CD4-positive, alpha-beta T cell (primary cell): ENCODE results near the gene TPPP. TPM values are rescaled to one million over a fixed set of nuclear protein-coding genes. Genes with fewer than 3 reads are reported as not detected.

Experiments
- ATAC-seq: fragments of 200-7000 bp; cut with Tn5 transposase; one replicate; pipeline ENCODE4 v1.10.0; 2022; ENCODE audit warnings: mild to moderate bottlenecking; ENCODE audit not compliant: poor library complexity
- CTCF ChIA-PET: fragments of 350-600 bp; sonication (Branson Sonifier 250); formaldehyde crosslinking; loops from one replicate; lab custom pipeline; 2021; ENCODE audit warnings: antibody characterized with exemption, inconsistent platforms; lab: Charles Lee
- POLR2A ChIA-PET: fragments of 350-600 bp; sonication (Branson Sonifier 250); formaldehyde crosslinking; loops from one replicate; lab custom pipeline; 2021; ENCODE audit warnings: antibody characterized with exemption, inconsistent platforms; lab: Charles Lee
- DNase-seq, 14 experiments: peaks; one replicate each; pipeline ENCODE4 v3.0.0-alpha.2; 2013 to 2020; ENCODE audit warnings: mixed read lengths in 2 of 14
- H3K27ac ChIP-seq, 2 donors: one replicate each; pipeline versions ENCODE4 v1.5.1 to v1.7.0; 2013; ENCODE audit warnings: low read length in 2 of 2, low read depth in 1 of 2, mild to moderate bottlenecking in 1 of 2
- H3K27me3 ChIP-seq, 2 experiments: 1 replicate in 1 of 2; 2 replicates in 1 of 2; pipeline versions ENCODE4 v1.6.1 to v1.7.0; 2013; ENCODE audit warnings: low read length in 2 of 2, control low read depth in 1 of 2, mild to moderate bottlenecking in 1 of 2, moderate library complexity in 1 of 2; ENCODE audit not compliant: insufficient read depth in 2 of 2, control insufficient read depth in 1 of 2
- H3K36me3 ChIP-seq: one replicate; pipeline ENCODE4 v1.6.1; 2013; ENCODE audit warnings: low read length, control low read depth; ENCODE audit not compliant: insufficient read depth
- H3K4me1 ChIP-seq: one replicate; pipeline ENCODE4 v1.6.1; 2013; ENCODE audit warnings: low read length, control low read depth; ENCODE audit not compliant: insufficient read depth
- H3K4me3 ChIP-seq: one replicate; pipeline ENCODE4 v1.5.1; 2013; ENCODE audit warnings: mild to moderate bottlenecking, low read length, moderate library complexity
- H3K9me3 ChIP-seq, 2 experiments: 1 replicate in 1 of 2; 2 replicates in 1 of 2; pipeline versions ENCODE4 v1.6.1 to v1.7.0; 2013; ENCODE audit warnings: low read length in 2 of 2, mild to moderate bottlenecking in 2 of 2, control low read depth in 1 of 2, moderate library complexity in 1 of 2; ENCODE audit not compliant: control insufficient read depth in 1 of 2, insufficient read depth in 1 of 2
- H3K27ac Mint-ChIP-seq: one replicate; pipeline ENCODE4 v1.8.0; 2020; ENCODE audit warnings: mixed read lengths
- H3K27me3 Mint-ChIP-seq: one replicate; pipeline ENCODE4 v1.8.0; 2021; ENCODE audit warnings: mixed read lengths
- H3K36me3 Mint-ChIP-seq: one replicate; pipeline ENCODE4 v1.8.0; 2021; ENCODE audit warnings: low read depth, mixed read lengths
- H3K4me1 Mint-ChIP-seq: one replicate; pipeline ENCODE4 v1.8.0; 2021; ENCODE audit warnings: low read depth, mixed read lengths
- H3K4me3 Mint-ChIP-seq: one replicate; pipeline ENCODE4 v1.8.0; 2020; ENCODE audit warnings: mild to moderate bottlenecking, mixed read lengths
- H3K9me3 Mint-ChIP-seq: one replicate; pipeline ENCODE4 v1.8.0; 2020; ENCODE audit warnings: mixed read lengths
- intact Hi-C, 2 experiments: fragments of 100-400 bp; cut with DNase I in 1 of 2; cut with micrococcal nuclease in 1 of 2; formaldehyde crosslinking; loops; one replicate each; pipeline versions ENCODE4 v1.15.1 to v1.9.0; 2023 to 2025; cut with DNase I, micrococcal nuclease
- total RNA-seq, 174 experiments: library from RNA in 2 of 174; stranded (reverse) in 2 of 174; gene quantifications; one replicate each; pipeline ENCODE4 v1.2.3 and lab custom pipeline; 2021 to 2026
- TF ChIP-seq, protein P1 (sequence below): fragments of 200-600 bp; IDR thresholded peaks from one replicate; pipeline ENCODE4 v1.8.0; 2022; ENCODE audit warnings: antibody characterized with exemption, mild to moderate bottlenecking

Gene TPPP
- total RNA-seq, 2 experiments from 2014 or later: 8.2 to 8.5 TPM

DNA sequence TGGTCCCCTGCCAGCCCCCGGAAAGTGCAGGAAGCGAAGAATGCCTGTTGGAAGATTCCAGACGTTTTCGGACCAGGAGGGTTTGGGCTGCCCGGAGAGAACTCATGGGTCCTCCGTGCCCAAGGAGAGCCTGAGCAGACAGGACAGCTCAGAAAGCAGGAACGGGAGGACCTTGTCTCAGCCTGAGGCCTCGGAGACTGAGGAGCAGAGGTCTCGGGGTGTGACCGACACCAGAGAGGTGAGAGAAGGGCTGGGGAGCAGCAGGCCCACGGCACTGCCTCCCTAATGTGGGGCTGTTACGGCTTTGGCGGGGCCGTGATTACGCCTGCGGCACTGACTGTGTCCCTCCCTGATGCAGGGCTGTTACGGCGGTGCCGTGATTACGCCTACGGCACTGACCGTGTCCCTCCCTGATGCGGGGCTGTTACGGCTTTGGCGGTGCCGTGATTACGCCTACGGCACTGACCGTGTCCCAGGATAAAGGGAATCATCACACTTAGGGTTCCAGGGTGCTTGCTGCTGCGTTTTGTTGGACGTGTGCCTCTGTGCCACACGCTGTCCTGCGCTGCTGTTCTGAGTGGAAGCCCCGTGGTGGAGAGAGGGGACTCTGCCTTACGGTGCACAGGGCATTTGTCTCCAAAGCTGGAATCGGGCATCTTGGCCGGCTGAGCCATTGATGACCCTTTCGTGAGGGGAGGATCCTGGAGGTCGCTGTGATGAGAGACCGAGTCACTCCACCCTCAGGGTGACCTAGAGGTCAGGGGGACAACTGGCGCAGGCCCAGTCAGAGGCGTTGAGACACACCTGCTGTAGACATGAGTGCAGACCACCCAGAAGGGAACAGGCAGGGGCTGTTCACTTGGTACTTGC is 55.3 kb downstream of the TPPP start:
- CTCF ChIA-PET: no interaction called here
- Mint-ChIP-seq H3K9me3 (no peaks in the 10 kb centered on the region), H3K4me1 (no peaks in the 10 kb centered on the region), H3K27ac (no peak overlapping the region), H3K4me3 (no peak overlapping the region), H3K36me3 (peaks cover 74% of the 10 kb centered on the region), H3K27me3 (no peaks in the 10 kb centered on the region)
- Histone ChIP-seq H3K9me3 (peaks cover 0 to 12% of the 10 kb centered on the region in 2 experiments), H3K27ac (no peak overlapping the region), H3K36me3 (peaks cover 57% of the 10 kb centered on the region), H3K27me3 (no peaks in the 10 kb centered on the region), H3K4me3 (no peak overlapping the region), H3K4me1 (no peaks in the 10 kb centered on the region)
- POLR2A ChIA-PET: no interaction called here
- TF ChIP-seq, protein P1, sequence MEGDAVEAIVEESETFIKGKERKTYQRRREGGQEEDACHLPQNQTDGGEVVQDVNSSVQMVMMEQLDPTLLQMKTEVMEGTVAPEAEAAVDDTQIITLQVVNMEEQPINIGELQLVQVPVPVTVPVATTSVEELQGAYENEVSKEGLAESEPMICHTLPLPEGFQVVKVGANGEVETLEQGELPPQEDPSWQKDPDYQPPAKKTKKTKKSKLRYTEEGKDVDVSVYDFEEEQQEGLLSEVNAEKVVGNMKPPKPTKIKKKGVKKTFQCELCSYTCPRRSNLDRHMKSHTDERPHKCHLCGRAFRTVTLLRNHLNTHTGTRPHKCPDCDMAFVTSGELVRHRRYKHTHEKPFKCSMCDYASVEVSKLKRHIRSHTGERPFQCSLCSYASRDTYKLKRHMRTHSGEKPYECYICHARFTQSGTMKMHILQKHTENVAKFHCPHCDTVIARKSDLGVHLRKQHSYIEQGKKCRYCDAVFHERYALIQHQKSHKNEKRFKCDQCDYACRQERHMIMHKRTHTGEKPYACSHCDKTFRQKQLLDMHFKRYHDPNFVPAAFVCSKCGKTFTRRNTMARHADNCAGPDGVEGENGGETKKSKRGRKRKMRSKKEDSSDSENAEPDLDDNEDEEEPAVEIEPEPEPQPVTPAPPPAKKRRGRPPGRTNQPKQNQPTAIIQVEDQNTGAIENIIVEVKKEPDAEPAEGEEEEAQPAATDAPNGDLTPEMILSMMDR: no peak
- intact Hi-C loops: no loop called here
- DNase-seq (no peak), ATAC-seq (no peak)

- CTCF ChIA-PET: no interaction called here
- no peak overlapping the region for H3K4me3 Mint-ChIP-seq
- Histone ChIP-seq H3K4me1 (no peaks in the 10 kb centered on the region), H3K27ac (no peak overlapping the region), H3K9me3 (peaks cover 0 to 12% of the 10 kb centered on the region in 2 experiments), H3K27me3 (no peaks in the 10 kb centered on the region), H3K36me3 (peaks cover 55% of the 10 kb centered on the region), H3K4me3 (no peak overlapping the region)
- POLR2A ChIA-PET: no interaction called here
- H3K27ac Mint-ChIP-seq: no peak overlapping the region
- intact Hi-C loops: no loop called here
- H3K36me3 Mint-ChIP-seq: peaks cover 73% of the 10 kb centered on the region
- H3K9me3 Mint-ChIP-seq: no peaks in the 10 kb centered on the region
- TF ChIP-seq, protein P1: no peak
- H3K4me1 Mint-ChIP-seq: no peaks in the 10 kb centered on the region
- no peaks in the 10 kb centered on the region for H3K27me3 Mint-ChIP-seq
- DNase-seq (no peak), ATAC-seq (no peak)
Measured at GRCh38 chr5:636951-637350, 56.2 kb downstream of the TPPP start.

- Histone ChIP-seq H3K27me3 (no peaks in the 10 kb centered on the region), H3K4me1 (no peaks in the 10 kb centered on the region), H3K4me3 (no peak overlapping the region), H3K27ac (no peak overlapping the region), H3K36me3 (peaks cover 45% of the 10 kb centered on the region), H3K9me3 (peaks cover 0 to 12% of the 10 kb centered on the region in 2 experiments)
- Mint-ChIP-seq H3K9me3 (no peaks in the 10 kb centered on the region), H3K27ac (no peak overlapping the region), H3K36me3 (peaks cover 64% of the 10 kb centered on the region), H3K4me3 (no peak overlapping the region), H3K27me3 (no peaks in the 10 kb centered on the region), H3K4me1 (no peaks in the 10 kb centered on the region)
- DNase-seq (no peak), ATAC-seq (no peak)
- CTCF ChIA-PET: no interaction called here
- TF ChIP-seq, protein P1: no peak
- intact Hi-C loops: no loop called here
- POLR2A ChIA-PET: no interaction called here
Measured at GRCh38 chr5:635306-636055, 57.7 kb downstream of the TPPP start.
